ENCODE measurements around the gene HOXD11. TPM values are rescaled to one million over a fixed set of nuclear protein-coding genes. Genes with fewer than 3 reads are reported as not detected.

Gene HOXD11
- total and polyA plus RNA-seq, 9 of the 15 experiments (the other 6 are each of a cell fraction or from before 2014, with no cell fraction given): not detected

GRCh38 chr2:176096986-176097819, 9.9 kb upstream of the HOXD11 start (continued):
- no peak for TF ChIP-seq ZNF609 (CRISPR knock-in tag; IDR thresholded peaks at IDR 0.05; ENCODE audit: borderline replicate concordance)
- TF ChIP-seq ZBTB7A (IDR thresholded peaks at IDR 0.05; ENCODE audit: borderline replicate concordance, control insufficient read depth, low read depth, low read length): peak; percentile 49; the same call in 1 of the 2 replicates
- no peak for TF ChIP-seq MEIS2 (IDR thresholded peaks at IDR 0.05; ENCODE audit: partially characterized antibody)
- no peak for TF ChIP-seq POLR3G (IDR thresholded peaks at IDR 0.05; ENCODE audit: extremely low read depth, insufficient read length, insufficient replicate concordance)
- TF ChIP-seq DEAF1 (CRISPR knock-in tag; IDR thresholded peaks at IDR 0.05): peak; percentile 89
- TF ChIP-seq RAD21 (CRISPR knock-in tag; conservative IDR thresholded peaks at IDR 0.05 in 1 of 2, IDR thresholded peaks at IDR 0.05 in 1 of 2): peak; percentile 95 to 96
- TF ChIP-seq USF1 (CRISPR knock-in tag; IDR thresholded peaks at IDR 0.05): no peak
- TF ChIP-seq HEY1 (CRISPR knock-in tag; IDR thresholded peaks at IDR 0.05; ENCODE audit: borderline replicate concordance): no peak
- TF ChIP-seq TSC22D4 (tag; IDR thresholded peaks at IDR 0.05): no peak
- no peak for TF ChIP-seq ZHX1 (conservative IDR thresholded peaks at IDR 0.05; ENCODE audit: low read length)
- TF ChIP-seq ZNF449 (CRISPR knock-in tag; IDR thresholded peaks at IDR 0.05): no peak
- no peak for TF ChIP-seq BRCA1 (IDR thresholded peaks at IDR 0.05)
- TF ChIP-seq BRCA1 (CRISPR knock-in tag; IDR thresholded peaks at IDR 0.05): no peak
- no peak for TF ChIP-seq ZNF134 (CRISPR knock-in tag; conservative IDR thresholded peaks at IDR 0.05)

Data from K562 (cell line).